ENCODE measurements around the gene MUC6.

DNA sequence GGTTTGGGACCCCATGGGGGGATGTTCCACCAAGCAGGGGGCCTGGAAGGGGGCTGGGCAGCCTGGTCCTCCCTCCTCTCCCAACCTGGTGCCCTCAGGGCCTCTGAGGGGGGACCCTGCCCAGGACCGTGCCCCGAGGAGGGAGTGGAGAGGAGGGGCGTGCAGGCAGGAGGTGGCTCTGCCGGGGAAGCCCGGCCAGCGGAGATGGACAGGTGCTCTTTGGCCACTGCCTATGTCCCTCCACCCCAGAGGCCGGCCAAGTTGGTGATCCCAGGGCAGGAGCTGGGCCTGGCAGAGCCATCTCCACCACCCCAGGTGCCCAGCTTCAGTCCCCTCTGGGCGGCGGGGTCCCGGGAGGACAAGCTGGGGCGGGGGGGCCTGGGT is 40.5 kb upstream of the MUC6 start:
- TF ChIP-seq ZNF197 (CRISPR knock-in tag; IDR thresholded peaks at IDR 0.05; ENCODE audit: low read depth) (no peak), POLR2AphosphoS2 (IDR thresholded peaks at IDR 0.05; ENCODE audit: low read length) (no peak), JUN (IDR thresholded peaks at IDR 0.05; ENCODE audit: borderline replicate concordance, low read depth, low read length) (no peak), JUN (CRISPR knock-in tag; IDR thresholded peaks at IDR 0.05; ENCODE audit: borderline replicate concordance) (no peak), HDAC6 (IDR thresholded peaks at IDR 0.05; ENCODE audit: low read depth, low read length) (no peak), EP300 (IDR thresholded peaks at IDR 0.05; ENCODE audit: low read length) (no peak), CTCF (IDR thresholded peaks at IDR 0.05 in 2 of 3, conservative IDR thresholded peaks at IDR 0.05 in 1 of 3; ENCODE audit: insufficient read depth in 2 of 3, low read depth in 1 of 3, low read length in 3 of 3) (no peak), POLR2AphosphoS5 (IDR thresholded peaks at IDR 0.05; ENCODE audit: control insufficient read depth, insufficient read depth, low read depth, low read length) (no peak)

Measured in K562 (cell line).